K562 (cell line): ENCODE measurements around the gene LAIR1. TPM values are rescaled to one million over a fixed set of nuclear protein-coding genes. Genes with fewer than 3 reads are reported as not detected.
"Not testable (repeated sequence)": the region's sequence is repeated elsewhere in the genome, so short reads cannot be mapped to it uniquely, and the experiment has no call there.

Experiments
- ATAC-seq: fragments of 200-7000 bp; cut with Tn5 transposase; 3 replicates; pipeline ENCODE4 v1.9.1; 2020; ENCODE audit warnings: moderate library complexity
- BruUV-seq: library from RNA; stranded (reverse); fragments of 400-500 nt; replicated peaks from 2 replicates; lab custom pipeline; 2021; lab: Mats Ljungman, UMichigan
- CTCF ChIA-PET: fragments of 300-600 bp; formaldehyde crosslinking; extraction: SDS; loops from one replicate; lab custom pipeline; 2021; ENCODE audit warnings: low intra/inter-chr PET ratio; lab: Yijun Ruan, JAX
- POLR2A ChIA-PET: fragments of 300-600, 350-650 bp; sonication (Branson Sonifier 250); formaldehyde crosslinking; extraction: SDS; loops from one replicate; lab custom pipeline; 2021; ENCODE audit warnings: antibody characterized with exemption, inconsistent platforms; lab: Yijun Ruan, JAX
- DNase-seq, 4 experiments: peaks; one replicate each; pipeline versions ENCODE4 v3.0.0 to v3.0.0-alpha.2; 2011 to 2018; ENCODE audit warnings: low spot score in 3 of 4, mixed read lengths in 3 of 4; ENCODE audit errors: extremely low read depth in 1 of 4
- FAIRE-seq: peaks from 2 replicates; lab custom pipeline; 2011; peaks lifted over from hg19 to GRCh38; lab: Jason Lieb, UNC
- H2AFZ ChIP-seq: 2 replicates; pipeline ENCODE4 v1.6.0; 2011; ENCODE audit warnings: low read depth, low read length, control low read depth, inconsistent platforms
- H3K27ac ChIP-seq: fragments of 200-600 bp; 3 replicates; pipeline ENCODE4 v1.8.0; 2011; ENCODE audit warnings: low read depth, mild to moderate bottlenecking, control low read depth, inconsistent platforms, low read length, moderate library complexity, mixed read lengths; ENCODE audit errors: extremely low read depth
- H3K27me3 ChIP-seq, 2 experiments: fragments of 300-600 bp in 1 of 2; 2 replicates in 1 of 2; 3 replicates in 1 of 2; pipeline versions ENCODE4 v1.6.0 to v1.8.0; 2011; ENCODE audit warnings: inconsistent platforms in 2 of 2, low read length in 2 of 2, mild to moderate bottlenecking in 1 of 2, mixed read lengths in 1 of 2, moderate library complexity in 1 of 2; ENCODE audit not compliant: control insufficient read depth in 2 of 2, insufficient read depth in 2 of 2
- H3K36me3 ChIP-seq: fragments of 300-600 bp; 3 replicates; pipeline ENCODE4 v1.8.0; 2011; ENCODE audit warnings: mild to moderate bottlenecking, low read length, inconsistent platforms; ENCODE audit not compliant: control insufficient read depth, insufficient read depth
- H3K4me1 ChIP-seq, 2 experiments: fragments of 200-600 bp in 1 of 2; replicated peaks in 1 of 2; 2 replicates in 1 of 2; 3 replicates in 1 of 2; pipeline versions ENCODE4 v1.5.1 to v1.8.0; 2011; ENCODE audit warnings: inconsistent platforms in 2 of 2, low read length in 2 of 2, mild to moderate bottlenecking in 1 of 2, mixed read lengths in 1 of 2, moderate library complexity in 1 of 2; ENCODE audit not compliant: control insufficient read depth in 2 of 2, insufficient read depth in 2 of 2
- H3K4me2 ChIP-seq: 2 replicates; pipeline ENCODE4 v1.6.1; 2011; ENCODE audit warnings: low read length, control low read depth, inconsistent platforms, mixed read lengths; ENCODE audit not compliant: insufficient read depth
- H3K4me3 ChIP-seq: fragments of 200-600 bp; sonication (generic), shearing (Covaris generic); 2 replicates; pipeline ENCODE4 v1.5.1; 2016; ENCODE audit warnings: control low read depth, inconsistent platforms
- H3K79me2 ChIP-seq: fragments of 200-600 bp; 3 replicates; pipeline ENCODE4 v1.8.0; 2011; ENCODE audit warnings: low read length, inconsistent platforms; ENCODE audit not compliant: control insufficient read depth, insufficient read depth
- H3K9ac ChIP-seq, 2 experiments: 2 replicates each; pipeline versions ENCODE4 v1.6.0 to v1.6.1; 2011; ENCODE audit warnings: low read depth in 2 of 2, low read length in 2 of 2, control low read depth in 1 of 2, inconsistent platforms in 1 of 2, mild to moderate bottlenecking in 1 of 2, mixed read lengths in 1 of 2; ENCODE audit not compliant: insufficient read depth in 1 of 2
- H3K9me1 ChIP-seq: one replicate; pipeline ENCODE4 v1.6.0; 2011; ENCODE audit warnings: inconsistent platforms, mild to moderate bottlenecking, low read length, moderate library complexity; ENCODE audit not compliant: control insufficient read depth, insufficient read depth
- H3K9me3 ChIP-seq: replicated peaks from 2 replicates; pipeline ENCODE4 v1.5.1; 2011; ENCODE audit warnings: low read depth, low read length, inconsistent platforms; ENCODE audit not compliant: control insufficient read depth, insufficient read depth
- H4K20me1 ChIP-seq: replicated peaks from 2 replicates; pipeline ENCODE4 v1.6.1; 2011; ENCODE audit warnings: low read length, inconsistent platforms, mixed read lengths; ENCODE audit not compliant: control insufficient read depth, insufficient read depth
- L3MBTL2 ChIP-seq: fragments of 450-650 bp; IDR thresholded peaks from 2 replicates; pipeline ENCODE4 v1.6.1; 2016; ENCODE audit warnings: mild to moderate bottlenecking, moderate library complexity
- POLR2H ChIP-seq: IDR thresholded peaks from 2 replicates; pipeline ENCODE4 v1.6.1; 2016; ENCODE audit warnings: missing genetic modification characterization, low read depth, mild to moderate bottlenecking, control low read depth, missing compliant biosample characterization, moderate library complexity
- WGBS: fragments of 100-300 bp; shearing (Covaris generic); methylation state at CpG from one replicate; pipeline ENCODE4 v1.1.6; 2016; ENCODE audit warnings: low coverage, mixed read lengths; ENCODE audit not compliant: insufficient coverage; ENCODE audit errors: missing lambda C conversion rate; 5-methylcytosine and 5-hydroxymethylcytosine counted together
- in situ Hi-C: fragments of 300-500 bp; cut with MboI; formaldehyde crosslinking; loops from 4 replicates; pipeline ENCODE4 v1.15.0; 2018; ENCODE audit warnings: inconsistent platforms, mixed read lengths
- intact Hi-C: fragments of 100-400 bp; cut with micrococcal nuclease; formaldehyde crosslinking; loops from 2 replicates; pipeline ENCODE4 v1.14.2; 2022
- polyA plus RNA-seq, 8 experiments: library from polyadenylated mRNA; depleted of rRNA in 4 of 8; stranded (reverse) in 5 of 8; unstranded in 3 of 8; fragments of >200 nt; fragmentation: Nextera tagmentation in 2 of 8; fragmentation: Illumina TruSeq in 1 of 8; extraction: Ambion mirVana in 2 of 8; extraction: Trizol in 1 of 8; gene quantifications; 2 replicates each; pipeline versions ENCODE4 v1.2.1 to v1.2.3, GENCODE V29; 2011 to 2014; ENCODE audit warnings: inconsistent platforms in 1 of 8, missing spikeins in 1 of 8
- total RNA-seq, 7 experiments: library from RNA; depleted of rRNA in 6 of 7; stranded (reverse); fragments of >200 nt in 6 of 7; fragmentation: Illumina TruSeq in 2 of 7; extraction: Trizol in 2 of 7; gene quantifications; 2 replicates each; pipeline versions ENCODE4 v1.2.1 to v1.2.3, GENCODE V29; 2011 to 2021; ENCODE audit warnings: low replicate concordance in 1 of 7
- TF ChIP-seq, protein P1 (sequence below): fragments of 250-450 bp; sonication (Bioruptor Pico); IDR thresholded peaks from 2 replicates; pipeline ENCODE4 v1.5.0; 2020; ENCODE audit warnings: mild to moderate bottlenecking

The LAIR1 gene
- total and polyA plus RNA-seq, 9 of the 15 experiments (the other 6 are each of a cell fraction or from before 2014, with no cell fraction given): 0.12 to 0.54 (median 0.24) TPM; not detected in 6

DNA sequence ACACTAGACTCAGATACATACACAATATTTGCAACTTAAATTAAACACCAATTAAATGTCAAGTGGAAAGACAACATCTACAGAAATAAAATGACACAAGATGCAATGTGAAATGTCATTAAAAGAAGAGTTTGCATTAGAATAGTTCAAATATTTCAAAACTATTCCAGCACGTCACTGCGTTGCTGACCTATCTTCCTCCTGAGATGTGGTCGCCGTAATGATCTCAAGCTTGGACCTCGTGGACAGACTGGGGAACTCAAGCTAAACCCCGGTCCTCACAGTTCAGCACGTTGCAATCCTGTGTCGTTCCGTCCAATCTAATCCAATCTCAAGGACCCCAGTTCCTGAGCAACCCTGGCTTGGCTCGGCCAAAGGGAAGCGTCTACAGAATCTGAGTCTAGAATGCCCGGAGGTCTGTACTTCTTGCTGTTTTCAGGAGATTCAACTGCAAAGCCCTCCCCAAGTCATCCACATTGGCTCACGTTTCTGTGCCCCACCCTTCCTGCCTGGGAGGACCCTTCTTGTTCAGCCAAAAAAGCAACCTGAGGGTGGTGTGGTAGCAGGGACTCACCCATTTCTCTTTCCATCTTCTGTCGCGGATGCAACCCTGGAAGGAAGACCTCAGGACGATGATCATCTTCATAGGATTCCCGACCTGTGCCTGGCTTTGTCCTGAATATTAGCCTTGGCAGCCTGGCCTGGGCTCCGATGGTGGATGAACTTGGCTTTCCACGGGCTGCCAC, 5.1 kb upstream of the LAIR1 start:
- ATAC-seq (peak; percentile 47), FAIRE-seq (peak; percentile 54)
- WGBS: 5% methylated on average over 12 of the region's 19 CpGs
- H2AFZ ChIP-seq, intact Hi-C loops, H3K9me1 ChIP-seq, H3K79me2 ChIP-seq, H3K4me2 ChIP-seq, H3K36me3 ChIP-seq, BruUV-seq, H4K20me1 ChIP-seq, H3K27ac ChIP-seq, H3K4me3 ChIP-seq, in situ Hi-C loops, POLR2A ChIA-PET, H3K9ac ChIP-seq, H3K4me1 ChIP-seq, H3K9me3 ChIP-seq, DNase-seq: not testable (repeated sequence)
- 0 out of 2 replicates have a peak, but pooled peaks have one; percentile 4 for TF ChIP-seq POLR2H (tag)
- TF ChIP-seq L3MBTL2: peak; percentile 22; the same call in 1 of the 2 replicates
- TF ChIP-seq, protein P1, sequence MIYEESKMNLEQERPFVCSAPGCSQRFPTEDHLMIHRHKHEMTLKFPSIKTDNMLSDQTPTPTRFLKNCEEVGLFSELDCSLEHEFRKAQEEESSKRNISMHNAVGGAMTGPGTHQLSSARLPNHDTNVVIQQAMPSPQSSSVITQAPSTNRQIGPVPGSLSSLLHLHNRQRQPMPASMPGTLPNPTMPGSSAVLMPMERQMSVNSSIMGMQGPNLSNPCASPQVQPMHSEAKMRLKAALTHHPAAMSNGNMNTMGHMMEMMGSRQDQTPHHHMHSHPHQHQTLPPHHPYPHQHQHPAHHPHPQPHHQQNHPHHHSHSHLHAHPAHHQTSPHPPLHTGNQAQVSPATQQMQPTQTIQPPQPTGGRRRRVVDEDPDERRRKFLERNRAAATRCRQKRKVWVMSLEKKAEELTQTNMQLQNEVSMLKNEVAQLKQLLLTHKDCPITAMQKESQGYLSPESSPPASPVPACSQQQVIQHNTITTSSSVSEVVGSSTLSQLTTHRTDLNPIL (CRISPR knock-in tag): 0 out of 2 replicates have a peak, but pooled peaks have one; percentile 11
- CTCF ChIA-PET: interaction anchor here (0.6 kb wide), 1 partner anchor 17 kb away, joined by 3 read pairs; no protein-coding TSS in a partner anchor
- H3K27me3 ChIP-seq: peaks cover 5 to 24% of the 10 kb centered on the region in 2 experiments; a peak in 4 of 5 replicates
